ENCODE measurements around the gene RGS14. TPM values are rescaled to one million over a fixed set of nuclear protein-coding genes. Genes with fewer than 3 reads are reported as not detected.

The RGS14 gene
- total RNA-seq, 2 experiments from 2014 or later: 43.9 to 47.2 TPM

GRCh38 chr5:177388521-177389052, 30.9 kb downstream of the RGS14 start:
- Mint-ChIP-seq H3K27me3 (no peaks in the 10 kb centered on the region), H3K36me3 (no peaks in the 10 kb centered on the region), H3K4me3 (peak overlapping the region; percentile 14), H3K9me3 (no peaks in the 10 kb centered on the region), H3K27ac (peak overlapping the region; percentile 87), H3K4me1 (ENCODE audit: low read depth) (peaks cover 45% of the 10 kb centered on the region)
- CTCF ChIA-PET: interaction anchor here (1.0 to 8.0 kb wide), 19 partner anchors 9 to 119 kb away, joined by 3 to 223 read pairs (median 37); partner anchors contain the start of genes GRK6, LMAN2, MXD3 and PDLIM7
- POLR2A ChIA-PET: interaction anchor here (0.8 to 2.8 kb wide), 12 partner anchors 10 to 66 kb away, joined by 3 to 25 read pairs (median 9); no protein-coding TSS in a partner anchor
- intact Hi-C loops (cut with micrococcal nuclease): loop anchor here (1.0 to 5.0 kb wide), 5 partner anchors 9 to 41 kb away; partner anchors contain the start of gene LMAN2
- DNase-seq: no peak

- peaks cover 45% of the 10 kb centered on the region for H3K4me1 Mint-ChIP-seq (ENCODE audit: low read depth)
- H3K27ac Mint-ChIP-seq: peak overlapping the region; percentile 87
- H3K27me3 Mint-ChIP-seq: no peaks in the 10 kb centered on the region
- H3K9me3 Mint-ChIP-seq: no peaks in the 10 kb centered on the region
- CTCF ChIA-PET: interaction anchor here (0.5 to 8.0 kb wide), 35 partner anchors 10 to 694 kb away, joined by 3 to 223 read pairs (median 15); partner anchors contain the start of genes DDX41, F12, GRK6 and LMAN2
- POLR2A ChIA-PET: interaction anchor here (0.7 to 2.8 kb wide), 23 partner anchors 11 to 204 kb away, joined by 3 to 25 read pairs (median 4); partner anchors contain the start of genes LMAN2 and PRR7
- no peaks in the 10 kb centered on the region for H3K36me3 Mint-ChIP-seq
- H3K4me3 Mint-ChIP-seq: peak overlapping the region; percentile 14
- intact Hi-C loops (cut with micrococcal nuclease): loop anchor here (1.0 to 5.0 kb wide), 11 partner anchors 10 to 277 kb away; partner anchors contain the start of genes LMAN2, PDLIM7 and PRR7
- peak; percentile 84 for DNase-seq
Observed at GRCh38 chr5:177389241-177390169, 31.8 kb downstream of the RGS14 start.

- peaks cover 41% of the 10 kb centered on the region for H3K4me1 Mint-ChIP-seq (ENCODE audit: low read depth)
- H3K4me3 Mint-ChIP-seq: peak overlapping the region; percentile 17
- H3K9me3 Mint-ChIP-seq: no peaks in the 10 kb centered on the region
- POLR2A ChIA-PET: interaction anchor here (0.7 to 2.8 kb wide), 18 partner anchors 12 to 203 kb away, joined by 3 to 25 read pairs (median 4); partner anchors contain the start of genes LMAN2, PDLIM7 and PRR7
- intact Hi-C loops (cut with micrococcal nuclease): loop anchor here (1.0 to 5.0 kb wide), 6 partner anchors 13 to 278 kb away; partner anchors contain the start of genes PDLIM7 and PRR7
- peak overlapping the region; percentile 87 for H3K27ac Mint-ChIP-seq
- peak; percentile 94 for DNase-seq
- CTCF ChIA-PET: interaction anchor here (0.6 to 8.0 kb wide), 39 partner anchors 9 to 277 kb away, joined by 3 to 223 read pairs (median 13); partner anchors contain the start of genes DDX41, F12, GRK6 and MXD3
- no peaks in the 10 kb centered on the region for H3K36me3 Mint-ChIP-seq
- H3K27me3 Mint-ChIP-seq: no peaks in the 10 kb centered on the region
Observed at GRCh38 chr5:177390363-177391300, 32.9 kb downstream of the RGS14 start.

GRCh38 chr5:177392765-177393164, 35.0 kb downstream of the RGS14 start:
- ChIA-PET POLR2A (interaction anchor here (0.9 kb wide), 1 partner anchor 53 kb away, joined by 3 read pairs; no protein-coding TSS in a partner anchor), CTCF (interaction anchor here (0.7 to 8.0 kb wide), 9 partner anchors 10 to 108 kb away, joined by 3 to 223 read pairs (median 4); partner anchors contain the start of genes F12 and PFN3)
- Mint-ChIP-seq H3K27me3 (no peaks in the 10 kb centered on the region), H3K27ac (no peak overlapping the region), H3K36me3 (no peaks in the 10 kb centered on the region), H3K4me3 (no peak overlapping the region), H3K9me3 (no peaks in the 10 kb centered on the region), H3K4me1 (ENCODE audit: low read depth) (peaks cover 37% of the 10 kb centered on the region)
- DNase-seq: no peak
- intact Hi-C loops (cut with micrococcal nuclease): loop anchor here (5.0 kb wide), 1 partner anchor 280 kb away; no protein-coding TSS in a partner anchor

GRCh38 chr5:177393206-177393765, 35.6 kb downstream of the RGS14 start:
- Mint-ChIP-seq H3K4me1 (ENCODE audit: low read depth) (peaks cover 33% of the 10 kb centered on the region), H3K27me3 (no peaks in the 10 kb centered on the region), H3K9me3 (no peaks in the 10 kb centered on the region), H3K36me3 (no peaks in the 10 kb centered on the region), H3K27ac (no peak overlapping the region), H3K4me3 (no peak overlapping the region)
- DNase-seq: no peak
- intact Hi-C loops (cut with micrococcal nuclease): loop anchor here (5.0 kb wide), 1 partner anchor 281 kb away; no protein-coding TSS in a partner anchor
- ChIA-PET POLR2A (interaction anchor here (0.9 kb wide), 1 partner anchor 52 kb away, joined by 3 read pairs; no protein-coding TSS in a partner anchor), CTCF (interaction anchor here (1.0 to 8.0 kb wide), 7 partner anchors 9 to 107 kb away, joined by 3 to 223 read pairs (median 5); partner anchors contain the start of genes F12 and PFN3)

DNA sequence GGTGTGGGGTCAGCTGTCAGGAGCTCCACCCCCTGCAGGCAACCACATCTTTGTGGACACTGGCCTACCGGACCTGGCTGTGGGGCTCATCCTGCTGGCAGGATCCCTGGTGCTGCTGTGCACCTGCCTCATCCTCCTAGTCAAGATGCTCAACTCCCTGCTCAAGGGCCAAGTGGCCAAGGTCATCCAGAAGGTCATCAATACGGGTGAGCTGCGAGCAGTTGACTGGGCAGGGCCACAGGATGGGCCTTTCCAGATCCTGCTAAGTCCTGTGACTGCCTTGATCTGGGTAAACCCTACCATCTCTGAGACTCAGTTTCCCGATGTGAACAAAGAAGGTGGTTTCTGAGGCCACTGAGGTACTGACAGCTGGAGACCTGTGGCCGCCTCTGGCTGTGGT, 36.3 kb downstream of the RGS14 start:
- intact Hi-C loops (cut with micrococcal nuclease): loop anchor here (5.0 kb wide), 1 partner anchor 282 kb away; no protein-coding TSS in a partner anchor
- DNase-seq: no peak
- no peaks in the 10 kb centered on the region for H3K27me3 Mint-ChIP-seq
- ChIA-PET POLR2A (no interaction called here), CTCF (interaction anchor here (0.9 to 8.0 kb wide), 6 partner anchors 9 to 108 kb away, joined by 4 to 223 read pairs (median 7); partner anchors contain the start of genes F12 and PFN3)
- H3K36me3 Mint-ChIP-seq: no peaks in the 10 kb centered on the region
- peaks cover 26% of the 10 kb centered on the region for H3K4me1 Mint-ChIP-seq (ENCODE audit: low read depth)
- no peak overlapping the region for H3K27ac Mint-ChIP-seq
- no peaks in the 10 kb centered on the region for H3K9me3 Mint-ChIP-seq
- H3K4me3 Mint-ChIP-seq: no peak overlapping the region

DNA sequence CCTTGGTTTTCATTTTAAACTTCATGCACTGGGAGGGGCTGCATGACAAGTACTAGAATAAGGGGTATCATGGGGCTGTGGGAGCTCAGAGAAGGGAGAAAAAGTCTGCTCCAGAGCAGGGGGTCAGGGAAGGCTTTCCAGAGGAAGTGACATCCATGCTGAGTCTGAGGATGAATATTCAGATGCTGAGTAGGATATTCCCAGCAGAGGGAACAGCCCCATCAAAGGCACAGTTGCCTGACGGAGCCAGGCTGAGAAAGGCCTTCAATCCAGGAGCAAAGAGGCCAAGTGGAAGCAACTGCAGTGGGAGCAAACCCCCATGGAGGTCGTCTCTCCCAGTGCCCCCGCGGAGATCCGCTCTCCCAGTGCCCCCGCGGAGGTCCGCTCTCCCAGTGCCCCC, 38.4 kb downstream of the RGS14 start:
- no peak overlapping the region for H3K4me3 Mint-ChIP-seq
- CTCF ChIA-PET: interaction anchor here (8.0 kb wide), 1 partner anchor 7 kb away, joined by 223 read pairs; the partner anchor contains the start of gene PFN3
- H3K4me1 Mint-ChIP-seq (ENCODE audit: low read depth): peaks cover 5% of the 10 kb centered on the region
- no peaks in the 10 kb centered on the region for H3K9me3 Mint-ChIP-seq
- no peaks in the 10 kb centered on the region for H3K36me3 Mint-ChIP-seq
- POLR2A ChIA-PET: no interaction called here
- no peak overlapping the region for H3K27ac Mint-ChIP-seq
- no peaks in the 10 kb centered on the region for H3K27me3 Mint-ChIP-seq
- intact Hi-C loops (cut with micrococcal nuclease): no loop called here
- no peak for DNase-seq

- H3K4me1 Mint-ChIP-seq (ENCODE audit: low read depth): peaks cover under 1% of the 10 kb centered on the region
- no peaks in the 10 kb centered on the region for H3K27me3 Mint-ChIP-seq
- H3K27ac Mint-ChIP-seq: no peak overlapping the region
- intact Hi-C loops (cut with micrococcal nuclease): no loop called here
- H3K36me3 Mint-ChIP-seq: no peaks in the 10 kb centered on the region
- H3K9me3 Mint-ChIP-seq: no peaks in the 10 kb centered on the region
- DNase-seq: no peak
- POLR2A ChIA-PET: no interaction called here
- H3K4me3 Mint-ChIP-seq: no peak overlapping the region
- CTCF ChIA-PET: interaction anchor here (0.6 kb wide), 1 partner anchor 14 kb away, joined by 4 read pairs; no protein-coding TSS in a partner anchor
Observed at GRCh38 chr5:177396807-177397206, 39.1 kb downstream of the RGS14 start.

- ChIA-PET CTCF (no interaction called here), POLR2A (no interaction called here)
- peaks cover 10% of the 10 kb centered on the region for H3K4me1 Mint-ChIP-seq (ENCODE audit: low read depth)
- H3K36me3 Mint-ChIP-seq: no peaks in the 10 kb centered on the region
- intact Hi-C loops (cut with micrococcal nuclease): no loop called here
- H3K27me3 Mint-ChIP-seq: peaks cover 4% of the 10 kb centered on the region
- H3K9me3 Mint-ChIP-seq: no peaks in the 10 kb centered on the region
- H3K4me3 Mint-ChIP-seq: no peak overlapping the region
- no peak overlapping the region for H3K27ac Mint-ChIP-seq
- no peak for DNase-seq
Observed at GRCh38 chr5:177397875-177398390, 40.2 kb downstream of the RGS14 start.

Measured in activated CD4-positive, alpha-beta memory T cell treated with anti-CD3 and anti-CD28 coated beads for 36 hours (primary cell).